Subcutaneous adipose tissue (tissue), 4 donors: ENCODE data around the gene CCDC40. TPM values are rescaled to one million over a fixed set of nuclear protein-coding genes. Genes with fewer than 3 reads are reported as not detected.

Experiments
- CTCF ChIP-seq: fragments of 450-650 bp; IDR thresholded peaks from one replicate; pipeline ENCODE4 v1.5.1; 2016; ENCODE audit warnings: low read depth, mild to moderate bottlenecking, control low read depth, antibody characterized with exemption, moderate library complexity
- total RNA-seq, 4 donors: library from RNA; depleted of rRNA; stranded (reverse); fragments of >200 nt; gene quantifications; one replicate each; pipeline ENCODE4 v1.1.0, GENCODE V29; 2016

Gene CCDC40
- total RNA-seq, 4 donors from 2014 or later = 3.1 to 5.5 (median 4.6) TPM

GRCh38 chr17:80043963-80044362 lies 7.5 kb downstream of the CCDC40 start:
- TF ChIP-seq CTCF = no peak

- no peak for TF ChIP-seq CTCF
Observed at GRCh38 chr17:80045703-80046102, 9.3 kb downstream of the CCDC40 start.

- TF ChIP-seq CTCF = no peak
Observed at GRCh38 chr17:80047176-80047575, 10.7 kb downstream of the CCDC40 start.

GRCh38 chr17:80049986-80050385 lies 13.5 kb downstream of the CCDC40 start:
- no peak for TF ChIP-seq CTCF

- no peak for TF ChIP-seq CTCF
Observed at GRCh38 chr17:80050706-80051105, 14.3 kb downstream of the CCDC40 start.

- TF ChIP-seq CTCF = no peak
Observed at GRCh38 chr17:80051681-80052080, 15.2 kb downstream of the CCDC40 start.

GRCh38 chr17:80053102-80053501 lies 16.7 kb downstream of the CCDC40 start:
- no peak for TF ChIP-seq CTCF
